ENCODE results near the gene GJB6.

DNA sequence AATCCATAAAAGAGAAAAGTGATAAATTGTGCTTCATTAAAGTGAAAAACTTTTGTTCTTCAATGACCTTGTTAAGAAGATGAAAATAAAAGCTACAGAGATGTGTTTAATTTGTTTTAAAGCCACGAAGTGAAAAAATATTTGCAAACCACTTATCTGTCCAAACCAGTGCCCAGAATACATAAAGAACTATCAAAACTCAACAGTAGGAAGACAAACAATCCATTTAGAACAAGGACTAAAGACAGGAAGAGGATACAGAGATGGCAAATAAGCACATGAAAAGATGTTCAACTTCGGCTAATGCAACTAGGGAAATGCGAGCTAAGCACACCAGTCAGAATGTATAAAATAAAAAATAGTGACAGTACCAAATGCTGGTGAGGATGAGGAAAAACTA is 15.0 kb downstream of the GJB6 start:
- TF ChIP-seq CTCF (IDR thresholded peaks at IDR 0.05) (no peak), EP300 (IDR thresholded peaks at IDR 0.05) (no peak)

All from tibial nerve (tissue), 4 donors.